GM18507 (cell line): ENCODE data around the gene CHST6.
"Not testable (repeated sequence)": the region's sequence is repeated elsewhere in the genome, so short reads cannot be mapped to it uniquely, and the experiment has no call there.

Experiments used
- DNase-seq: peaks from one replicate; pipeline ENCODE4 v3.0.0; 2011; ENCODE audit warnings: low read depth; ENCODE audit not compliant: insufficient read length; ENCODE audit errors: extremely low spot score
- FAIRE-seq: peaks from 2 replicates; lab custom pipeline; 2011; peaks lifted over from hg19 to GRCh38; lab: Jason Lieb, UNC

The CHST6 gene

GRCh38 chr16:75495076-75495674 lies at the start of gene CHST6:
Gene CHST6 (minus strand): TSS chr16:75495441. CDS start chr16:75479828, 15,613 bp downstream.
- no peak for FAIRE-seq
- DNase-seq: no peak

DNA sequence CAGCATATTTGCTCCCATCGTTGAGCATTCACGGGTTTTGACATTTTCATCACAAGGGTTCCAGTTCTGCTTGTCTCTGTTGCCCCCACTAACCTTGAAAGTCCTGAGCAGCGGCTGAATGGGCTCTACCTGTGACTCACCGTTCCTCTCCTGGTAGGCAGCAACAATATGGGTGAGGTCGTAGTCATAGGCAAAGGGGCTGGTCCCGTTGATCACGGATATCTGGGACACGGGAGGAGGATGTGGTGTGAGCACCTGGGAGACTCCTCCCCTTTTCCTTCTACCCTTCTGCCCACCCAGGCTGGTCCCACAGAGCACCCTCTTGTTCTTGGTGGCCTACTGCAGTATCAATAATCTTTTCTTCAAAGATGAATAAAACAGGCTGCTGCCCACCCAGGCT lies 47.2 kb upstream of the CHST6 start:
- FAIRE-seq, DNase-seq: not testable (repeated sequence)

DNA sequence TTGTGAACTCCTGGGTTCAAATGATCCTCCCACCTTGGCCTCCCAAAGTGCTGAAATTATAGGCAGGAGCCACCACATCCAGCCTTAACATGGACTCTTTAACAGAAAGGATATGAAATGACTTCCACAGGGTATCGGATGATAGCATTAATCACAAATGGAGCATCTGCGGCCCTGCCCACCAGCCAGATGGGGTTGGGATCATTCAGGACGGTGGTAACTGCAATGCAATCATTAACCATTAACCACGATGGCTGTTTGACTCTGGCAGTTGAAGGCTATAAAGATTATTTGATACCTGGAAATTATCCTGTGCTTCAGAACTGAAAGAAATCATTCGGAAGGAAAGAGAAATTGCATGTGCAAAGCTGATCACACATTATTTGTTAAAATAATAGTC lies 46.0 kb upstream of the CHST6 start:
- no peak for FAIRE-seq
- no peak for DNase-seq

- not testable (repeated sequence) for DNase-seq, FAIRE-seq
These were observed 43.8 kb upstream of the CHST6 start for GRCh38 chr16:75538882-75539565.

GRCh38 chr16:75537776-75538175 lies 42.5 kb upstream of the CHST6 start:
- no peak for DNase-seq
- no peak for FAIRE-seq

DNA sequence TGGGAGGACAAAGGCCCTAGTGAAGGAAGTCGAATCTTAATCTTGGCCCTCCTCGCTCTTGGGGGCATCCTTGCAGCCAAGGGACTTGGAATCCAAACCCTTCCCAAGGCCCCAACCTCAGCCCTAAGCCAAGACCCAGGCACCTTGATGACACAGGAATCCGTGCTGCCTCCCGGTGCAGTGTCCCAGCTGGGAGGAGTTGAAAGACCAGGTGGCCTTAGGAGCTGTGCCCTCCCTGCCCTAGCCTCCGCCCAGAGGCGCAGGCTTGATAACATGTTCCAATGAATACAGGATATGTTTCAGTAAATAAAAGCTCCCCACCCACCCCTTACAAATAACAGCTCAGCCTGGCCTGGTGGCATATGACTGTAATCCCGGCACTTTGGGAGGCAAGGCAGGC lies 40.7 kb upstream of the CHST6 start, which contains the start of gene CHST5:
Gene CHST5, minus strand, starts transcription at position 208 of the 400 bp plus-strand sequence. CDS start 5,724 bp downstream, outside the sequence.
- FAIRE-seq (no peak), DNase-seq (no peak)

DNA sequence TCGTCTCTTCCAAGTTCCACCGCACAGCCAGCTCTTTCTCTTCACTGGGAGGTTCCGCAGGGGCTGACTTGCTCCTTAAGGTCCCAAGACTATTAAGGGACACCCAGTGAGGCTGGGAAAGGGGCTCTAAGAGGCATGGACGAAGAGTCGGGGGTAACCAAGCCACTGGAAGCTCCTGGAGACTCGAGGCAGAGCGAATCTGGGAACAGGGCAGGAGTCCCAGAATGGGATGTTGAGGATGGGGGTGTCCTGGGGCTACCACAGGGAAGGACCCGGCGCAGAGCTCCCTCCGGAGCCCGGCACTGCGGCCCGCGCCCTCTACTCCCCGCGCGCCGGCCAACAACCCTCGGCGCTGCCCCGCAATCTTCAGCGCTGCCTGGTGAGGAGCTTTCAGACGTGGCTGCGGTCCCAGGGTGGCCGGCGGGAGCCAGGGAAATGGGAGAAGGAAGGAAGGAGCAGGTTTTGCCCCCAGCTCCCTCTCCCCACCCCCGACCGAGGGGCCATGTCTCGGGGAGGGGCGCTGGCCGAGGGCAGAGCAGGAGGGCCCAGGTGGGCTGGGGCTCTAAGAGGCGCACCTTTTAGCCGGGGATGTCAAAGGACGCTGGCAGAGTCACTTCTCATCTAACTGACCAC lies 40.1 kb upstream of the CHST6 start:
- DNase-seq (no peak), FAIRE-seq (no peak)

- DNase-seq (no peak), FAIRE-seq (no peak)
These were observed 39.4 kb upstream of the CHST6 start for GRCh38 chr16:75534560-75535205.

DNA sequence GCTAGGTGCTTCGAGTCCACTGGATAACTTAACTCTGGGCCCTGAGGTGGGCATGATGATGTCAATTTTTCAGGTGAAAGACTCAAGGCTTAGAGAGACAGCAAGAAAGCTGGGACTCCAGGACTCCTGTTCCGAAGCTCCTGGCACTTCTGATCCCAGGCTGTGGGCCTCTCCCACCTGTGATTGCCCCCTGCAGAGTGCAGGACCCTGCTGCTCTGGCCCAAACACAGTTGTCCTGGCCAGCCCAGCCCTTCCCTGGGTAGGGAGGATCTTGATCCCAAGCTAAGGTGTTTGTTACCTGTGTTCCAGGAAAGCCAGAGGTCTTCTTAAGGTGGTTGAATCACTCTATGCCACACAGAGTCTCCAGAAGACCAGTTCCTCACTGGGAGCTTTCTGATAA lies 37.5 kb upstream of the CHST6 start:
- DNase-seq: no peak
- no peak for FAIRE-seq

DNA sequence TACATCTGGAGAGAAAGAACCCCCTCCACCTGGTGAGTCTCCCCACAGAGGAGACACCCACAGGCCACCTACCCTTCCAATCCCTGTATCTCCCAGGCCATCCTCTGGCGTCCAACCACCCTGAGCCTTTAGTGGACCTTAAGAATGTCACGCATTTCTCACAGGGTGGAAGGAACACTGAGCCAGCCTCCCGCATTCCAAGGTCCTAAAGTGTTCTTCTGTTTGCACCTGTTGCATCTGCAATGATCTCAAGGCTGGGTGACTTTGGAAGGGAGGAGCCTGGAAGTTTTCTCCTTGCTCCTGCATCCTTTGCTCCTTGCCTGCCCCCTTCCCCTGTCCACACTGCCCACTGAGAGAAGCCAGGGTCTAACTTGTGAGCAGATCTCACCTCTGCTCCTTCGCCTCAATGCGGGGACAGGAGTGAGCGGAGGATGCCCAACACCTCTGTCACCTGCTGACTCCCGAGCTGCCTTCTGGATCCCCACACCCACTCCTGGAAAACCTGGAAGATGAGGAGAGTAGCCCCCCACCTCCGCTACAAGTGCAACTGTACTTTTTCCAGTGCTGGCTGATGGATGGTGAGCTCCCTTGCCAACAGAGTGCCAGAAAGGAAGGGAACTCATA lies 37.0 kb upstream of the CHST6 start:
- DNase-seq: no peak
- FAIRE-seq: no peak

DNA sequence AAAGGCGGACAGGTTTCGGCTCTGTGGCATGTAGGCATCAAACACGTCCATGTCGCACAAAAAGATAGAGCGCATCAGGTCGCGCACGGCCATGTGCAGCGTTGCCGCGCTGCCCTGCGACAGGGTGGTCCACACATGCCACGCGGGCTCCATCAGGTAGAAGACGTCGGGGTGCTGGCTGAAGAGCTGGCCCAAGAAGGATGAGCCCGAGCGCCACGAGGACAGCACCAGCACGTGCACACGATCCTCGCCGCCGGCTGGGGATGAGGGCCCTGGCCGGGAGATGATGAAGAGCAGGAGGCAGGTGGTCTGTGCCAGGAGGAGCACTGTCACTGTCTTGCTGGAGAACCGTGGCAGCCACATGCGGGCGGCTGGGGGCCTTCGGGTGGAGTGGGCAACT lies 34.7 kb upstream of the CHST6 start:
- no peak for DNase-seq
- no peak for FAIRE-seq

GRCh38 chr16:75529056-75529905 lies 34.0 kb upstream of the CHST6 start:
- FAIRE-seq: no peak
- no peak for DNase-seq

DNA sequence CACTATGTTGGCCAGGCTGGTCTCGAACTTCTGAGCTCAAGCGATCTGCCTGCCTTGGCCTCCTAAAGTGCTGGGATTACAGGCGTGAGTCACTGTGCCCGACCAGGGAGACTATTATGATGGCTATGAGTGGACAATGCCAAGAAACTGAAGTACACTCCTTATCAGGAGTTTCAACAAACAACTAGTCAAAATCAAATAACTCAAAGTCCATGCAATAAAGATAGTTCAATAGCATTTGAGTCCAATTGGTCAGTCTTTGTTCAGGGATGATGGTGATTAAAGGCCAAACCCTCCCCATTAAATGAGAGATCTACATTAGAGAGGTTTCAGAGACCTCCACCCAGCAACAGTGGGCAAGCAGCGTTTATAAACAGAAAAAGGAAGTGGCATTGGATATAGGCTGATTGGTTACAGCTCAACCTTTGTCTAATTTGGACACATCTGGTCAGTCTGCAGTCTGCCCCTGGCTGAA lies 32.6 kb upstream of the CHST6 start:
- no peak for FAIRE-seq
- DNase-seq: no peak

GRCh38 chr16:75526032-75526790 lies 31.0 kb upstream of the CHST6 start:
- no peak for FAIRE-seq
- no peak for DNase-seq

GRCh38 chr16:75519175-75519574 lies 23.9 kb upstream of the CHST6 start:
- DNase-seq: no peak
- no peak for FAIRE-seq

DNA sequence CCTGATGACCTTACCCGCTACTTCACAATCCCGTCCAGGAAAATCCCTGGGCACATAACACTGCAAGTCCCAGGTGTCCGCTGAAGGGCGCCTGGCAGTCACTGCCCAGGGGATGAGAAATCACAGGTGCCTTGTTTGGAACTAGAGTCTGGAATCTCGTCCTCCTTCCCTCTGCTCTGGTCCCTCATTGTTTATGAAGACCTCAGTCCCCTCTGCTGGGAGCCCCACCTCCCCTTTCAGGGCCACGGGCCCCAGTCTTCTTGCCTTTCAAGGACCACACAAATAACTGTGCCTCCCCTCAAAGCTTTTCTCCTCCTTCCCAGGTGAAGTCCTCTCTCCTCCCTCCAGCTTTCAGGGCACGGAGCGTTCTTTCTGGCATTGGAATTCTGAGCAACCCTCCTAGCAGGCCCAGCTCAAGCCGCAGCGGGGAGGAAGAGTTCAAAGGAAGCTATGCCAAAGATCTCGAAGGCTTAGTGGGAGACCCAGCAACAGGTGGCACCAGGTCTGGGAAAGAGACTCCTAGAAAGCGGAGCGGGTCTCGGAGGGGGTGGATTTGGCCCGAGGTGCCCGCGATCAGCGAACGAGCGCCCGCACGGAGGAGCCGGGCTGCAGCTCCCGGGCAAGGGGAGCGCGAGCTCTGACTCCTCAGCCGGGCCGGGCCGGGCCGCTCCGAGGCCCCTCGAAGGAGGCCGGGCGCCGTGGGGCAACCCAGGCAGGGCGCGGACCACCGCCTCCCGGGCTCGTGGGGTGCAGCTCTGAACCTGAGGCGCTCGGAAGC lies 21.1 kb upstream of the CHST6 start:
- not testable (repeated sequence) for DNase-seq
- peak; percentile 48 for FAIRE-seq

DNA sequence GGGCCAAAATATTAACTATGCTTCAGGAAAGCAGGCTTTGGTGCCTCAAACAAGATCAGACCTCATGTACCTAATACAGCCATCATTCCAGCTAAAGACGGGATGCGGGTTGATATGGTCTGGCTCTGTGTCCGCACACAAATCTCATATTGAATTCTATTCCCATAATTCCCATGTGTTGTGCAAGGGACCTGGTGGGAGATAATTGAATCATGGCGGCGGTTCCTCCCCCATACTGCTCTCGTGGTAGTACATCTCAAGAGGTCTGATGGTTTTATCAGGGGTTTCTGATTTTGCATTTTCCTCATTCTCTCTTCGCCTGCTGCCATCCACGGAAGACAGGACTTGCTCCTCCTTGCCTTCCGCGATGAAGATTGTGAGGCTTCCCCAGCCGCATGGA lies 19.1 kb upstream of the CHST6 start:
- FAIRE-seq (no peak), DNase-seq (no peak)
